ENCODE data around the gene VPS13D. TPM values are rescaled to one million over a fixed set of nuclear protein-coding genes. Genes with fewer than 3 reads are reported as not detected.

Gene VPS13D
- total and polyA plus RNA-seq, 2 donors (not counting 3 experiments of a cell fraction or from before 2014, with no cell fraction given) = 13.6 to 48.5 TPM

- dilution Hi-C loops (cut with MboI; ENCODE audit: extremely low pct_ligation_motif_present, low sequenced_read_pairs) (no loop called here), intact Hi-C loops (cut with micrococcal nuclease) (no loop called here)
- H3K9me1 ChIP-seq (replicated peaks; ENCODE audit: control insufficient read depth, extremely low read depth, insufficient read depth, low read length) = no peaks in the 10 kb centered on the region
- no peak overlapping the region for H3K27ac ChIP-seq (ENCODE audit: insufficient read depth, low read depth, low read length)
- POLR2A ChIA-PET = no interaction called here
- no peak overlapping the region for H2AFZ ChIP-seq (ENCODE audit: low read depth, low read length)
- BruUV-seq (replicated peaks) = no TSS peak
- no peaks in the 10 kb centered on the region for H3K4me1 ChIP-seq (ENCODE audit: control insufficient read depth, extremely low read depth, insufficient read depth, low read length)
- no peaks in the 10 kb centered on the region for H3K9me3 ChIP-seq (replicated peaks; ENCODE audit: control insufficient read depth, insufficient read depth, low read length)
- H3K9ac ChIP-seq (replicated peaks; ENCODE audit: extremely low read depth, insufficient read depth, low read length) = no peak overlapping the region
- DNase-seq (ENCODE audit: low read depth, low spot score) (no peak), FAIRE-seq (no peak)
- H4K20me1 ChIP-seq (replicated peaks; ENCODE audit: control insufficient read depth, extremely low read depth, insufficient read depth, low read length) = no peaks in the 10 kb centered on the region
- H3K4me2 ChIP-seq (ENCODE audit: insufficient read depth, low read length) = no peak overlapping the region
- H3K79me2 ChIP-seq (ENCODE audit: control insufficient read depth, insufficient read depth, low read length) = no peaks in the 10 kb centered on the region
- TF ChIP-seq EZH2 (IDR thresholded peaks at IDR 0.05; ENCODE audit: borderline replicate concordance, low read depth, low read length, severe bottlenecking) (no peak), JUN (IDR thresholded peaks at IDR 0.05; ENCODE audit: borderline replicate concordance, insufficient read depth, insufficient read length, low read depth) (no peak), MAX (IDR thresholded peaks at IDR 0.05; ENCODE audit: insufficient read depth, insufficient read length) (no peak), GATA2 (IDR thresholded peaks at IDR 0.05; ENCODE audit: insufficient read depth, insufficient read length, low read depth, low read length) (no peak)
- CTCF ChIA-PET = interaction anchor here (17.5 kb wide), 1 partner anchor 72 kb away, joined by 537 read pairs; no protein-coding TSS in a partner anchor
- H3K27me3 ChIP-seq (ENCODE audit: control insufficient read depth in 2 of 2, insufficient read depth in 2 of 2, low read length in 2 of 2) = no peaks in the 10 kb centered on the region
- peaks cover 4 to 50% of the 10 kb centered on the region in 2 experiments for H3K36me3 ChIP-seq (ENCODE audit: control insufficient read depth in 2 of 2, extremely low read depth in 1 of 2, insufficient read depth in 2 of 2, low read length in 2 of 2)
- H3K4me3 ChIP-seq (replicated peaks in 1 of 3; ENCODE audit: insufficient read depth in 1 of 3, low read depth in 1 of 3, low read length in 3 of 3) = no peak overlapping the region
Measured at GRCh38 chr1:12194666-12195216, 35.1 kb upstream of the VPS13D start.

GRCh38 chr1:12195416-12195815 lies 34.4 kb upstream of the VPS13D start:
- Histone ChIP-seq H4K20me1 (replicated peaks; ENCODE audit: control insufficient read depth, extremely low read depth, insufficient read depth, low read length) (no peaks in the 10 kb centered on the region), H3K9ac (replicated peaks; ENCODE audit: extremely low read depth, insufficient read depth, low read length) (no peak overlapping the region), H3K9me3 (replicated peaks; ENCODE audit: control insufficient read depth, insufficient read depth, low read length) (no peaks in the 10 kb centered on the region), H3K27ac (ENCODE audit: insufficient read depth, low read depth, low read length) (no peak overlapping the region), H3K36me3 (ENCODE audit: control insufficient read depth in 2 of 2, extremely low read depth in 1 of 2, insufficient read depth in 2 of 2, low read length in 2 of 2) (peaks cover 4 to 54% of the 10 kb centered on the region in 2 experiments), H3K4me3 (replicated peaks in 1 of 3; ENCODE audit: insufficient read depth in 1 of 3, low read depth in 1 of 3, low read length in 3 of 3) (no peak overlapping the region), H3K27me3 (ENCODE audit: control insufficient read depth in 2 of 2, insufficient read depth in 2 of 2, low read length in 2 of 2) (no peaks in the 10 kb centered on the region), H3K4me2 (ENCODE audit: insufficient read depth, low read length) (no peak overlapping the region), H3K4me1 (ENCODE audit: control insufficient read depth, extremely low read depth, insufficient read depth, low read length) (no peaks in the 10 kb centered on the region), H3K79me2 (ENCODE audit: control insufficient read depth, insufficient read depth, low read length) (no peaks in the 10 kb centered on the region), H3K9me1 (replicated peaks; ENCODE audit: control insufficient read depth, extremely low read depth, insufficient read depth, low read length) (no peaks in the 10 kb centered on the region), H2AFZ (ENCODE audit: low read depth, low read length) (no peak overlapping the region)
- BruUV-seq (replicated peaks) = no TSS peak
- intact Hi-C loops (cut with micrococcal nuclease) (no loop called here), dilution Hi-C loops (cut with MboI; ENCODE audit: extremely low pct_ligation_motif_present, low sequenced_read_pairs) (no loop called here)
- ChIA-PET CTCF (interaction anchor here (17.5 kb wide), 1 partner anchor 73 kb away, joined by 537 read pairs; no protein-coding TSS in a partner anchor), POLR2A (no interaction called here)
- DNase-seq (ENCODE audit: low read depth, low spot score) (no peak), FAIRE-seq (no peak)
- TF ChIP-seq MYC (IDR thresholded peaks at IDR 0.05; ENCODE audit: low read depth, low read length) (no peak), MAX (IDR thresholded peaks at IDR 0.05; ENCODE audit: insufficient read depth, insufficient read length) (no peak), POLR2AphosphoS5 (IDR thresholded peaks at IDR 0.05; ENCODE audit: insufficient read depth, low read depth, low read length) (no peak), JUN (IDR thresholded peaks at IDR 0.05; ENCODE audit: borderline replicate concordance, insufficient read depth, insufficient read length, low read depth) (no peak), CTCF (IDR thresholded peaks at IDR 0.05; ENCODE audit: extremely low read depth in 1 of 2, insufficient read depth in 1 of 2, low read depth in 1 of 2, low read length in 2 of 2) (no peak), POLR2A (IDR thresholded peaks at IDR 0.05; ENCODE audit: low read depth, low read length) (no peak), EZH2 (IDR thresholded peaks at IDR 0.05; ENCODE audit: borderline replicate concordance, low read depth, low read length, severe bottlenecking) (no peak), GATA2 (IDR thresholded peaks at IDR 0.05; ENCODE audit: insufficient read depth, insufficient read length, low read depth, low read length) (no peak), FOS (IDR thresholded peaks at IDR 0.05; ENCODE audit: borderline replicate concordance, insufficient read depth, low read length) (no peak)

All from endothelial cell of umbilical vein (primary cell).